Ishikawa (cell line): ENCODE results near the gene NOTCH3.
A peak's percentile ranks its signal among the peaks of the same experiment; 100 is the strongest.

Source experiments
- CEBPB ChIP-seq: IDR thresholded peaks from 2 replicates; pipeline ENCODE4 v1.6.1; 2012
- CREB1 ChIP-seq: IDR thresholded peaks from 2 replicates; pipeline ENCODE4 v1.6.1; 2012; ENCODE audit warnings: low read depth
- EGR1 ChIP-seq: IDR thresholded peaks from 2 replicates; pipeline ENCODE4 v1.6.1; 2012
- EP300 ChIP-seq: IDR thresholded peaks from 2 replicates; pipeline ENCODE4 v1.6.1; 2012; ENCODE audit warnings: borderline replicate concordance
- FOXM1 ChIP-seq: IDR thresholded peaks from 2 replicates; pipeline ENCODE4 v1.6.1; 2012; ENCODE audit warnings: low read depth, borderline replicate concordance
- NFIC ChIP-seq: IDR thresholded peaks from 2 replicates; pipeline ENCODE4 v1.6.1; 2012
- RAD21 ChIP-seq: IDR thresholded peaks from 2 replicates; pipeline ENCODE4 v1.6.1; 2012; ENCODE audit warnings: low read depth
- TAF1 ChIP-seq: IDR thresholded peaks from 2 replicates; pipeline ENCODE4 v1.6.1; 2012; ENCODE audit warnings: low read depth, mild to moderate bottlenecking
- TCF12 ChIP-seq: IDR thresholded peaks from 2 replicates; pipeline ENCODE4 v1.6.1; 2012; ENCODE audit warnings: low read depth
- TEAD4 ChIP-seq: IDR thresholded peaks from 2 replicates; pipeline ENCODE4 v1.6.1; 2012
- YY1 ChIP-seq: IDR thresholded peaks from 2 replicates; pipeline ENCODE4 v1.6.1; 2012; ENCODE audit warnings: low read depth
- ZBTB7A ChIP-seq: IDR thresholded peaks from 2 replicates; pipeline ENCODE4 v1.6.1; 2012; ENCODE audit warnings: low read depth
- TF ChIP-seq, protein P1 (sequence below): IDR thresholded peaks from 2 replicates; pipeline ENCODE4 v1.6.1; 2012
- TF ChIP-seq, protein P2 (sequence below): IDR thresholded peaks from 2 replicates; pipeline ENCODE4 v1.6.1; 2012; ENCODE audit warnings: low read depth, mild to moderate bottlenecking
- TF ChIP-seq, protein P3 (sequence below): IDR thresholded peaks from 2 replicates; pipeline ENCODE4 v1.6.1; 2012

NOTCH3 gene

DNA sequence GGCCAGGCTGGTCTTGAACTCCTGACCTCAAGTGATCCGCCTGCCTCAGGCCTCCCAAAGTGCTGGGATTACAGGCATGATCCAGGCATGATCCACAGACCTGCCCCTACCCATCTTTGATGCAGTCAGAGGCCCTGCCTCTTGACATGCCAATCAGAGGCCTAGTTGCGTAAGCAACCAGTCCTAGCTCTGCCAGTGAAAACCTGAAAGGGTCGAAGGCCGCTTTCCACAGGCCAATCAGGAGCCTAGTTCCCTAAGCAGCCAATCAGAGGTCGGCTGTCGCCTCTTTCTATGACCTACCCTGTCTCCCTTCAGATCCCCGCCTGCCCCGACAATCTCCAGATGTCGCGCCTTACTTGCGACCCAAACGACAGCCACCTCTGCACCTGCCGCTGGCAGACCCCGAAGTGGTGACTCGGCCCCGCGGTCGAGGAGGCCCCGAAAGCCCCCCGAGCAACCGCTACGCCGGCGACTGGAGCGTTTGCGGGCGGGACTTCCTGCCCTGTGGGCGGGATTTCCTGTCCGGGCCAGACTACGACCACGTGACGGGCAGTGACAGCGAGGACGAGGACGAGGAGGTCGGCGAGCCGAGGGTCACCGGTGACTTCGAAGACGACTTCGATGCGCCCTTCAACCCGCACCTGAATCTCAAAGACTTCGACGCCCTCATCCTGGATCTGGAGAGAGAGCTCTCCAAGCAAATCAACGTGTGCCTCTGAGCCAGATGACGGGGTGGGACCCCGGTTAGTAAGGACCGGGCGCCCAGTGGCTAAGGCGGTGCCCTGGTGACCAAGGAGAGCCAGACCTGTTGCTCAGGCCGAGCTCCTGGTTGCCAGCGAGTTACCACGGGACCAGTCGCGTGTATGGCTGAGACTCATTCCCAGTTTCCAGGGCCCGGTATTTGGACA lies 87.3 kb downstream of the NOTCH3 start:
- TF ChIP-seq YY1, result no peak
- peak; percentile 54 for TF ChIP-seq CEBPB

DNA sequence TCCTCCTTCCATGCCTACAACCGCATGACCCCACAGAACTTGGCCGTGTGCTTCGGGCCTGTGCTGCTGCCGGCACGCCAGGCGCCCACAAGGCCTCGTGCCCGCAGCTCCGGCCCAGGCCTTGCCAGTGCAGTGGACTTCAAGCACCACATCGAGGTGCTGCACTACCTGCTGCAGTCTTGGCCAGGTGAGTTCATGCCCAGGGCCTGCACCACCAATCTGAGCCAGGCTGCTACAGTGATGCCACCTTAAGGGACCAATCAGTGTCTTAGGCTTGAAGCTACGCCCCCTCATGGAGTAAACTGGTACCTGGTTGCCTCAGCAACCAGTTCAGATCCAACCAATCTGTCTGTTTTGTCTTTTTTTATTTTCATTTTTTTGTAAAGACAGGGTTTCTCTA lies 88.4 kb downstream of the NOTCH3 start:
- TF ChIP-seq, protein P1, sequence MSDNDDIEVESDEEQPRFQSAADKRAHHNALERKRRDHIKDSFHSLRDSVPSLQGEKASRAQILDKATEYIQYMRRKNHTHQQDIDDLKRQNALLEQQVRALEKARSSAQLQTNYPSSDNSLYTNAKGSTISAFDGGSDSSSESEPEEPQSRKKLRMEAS, result no peak
- TF ChIP-seq TCF12 (no peak), EP300 (no peak), RAD21 (0 out of 2 replicates have a peak, but pooled peaks have one; percentile 19), EGR1 (0 out of 2 replicates have a peak, but pooled peaks have one; percentile 28)

DNA sequence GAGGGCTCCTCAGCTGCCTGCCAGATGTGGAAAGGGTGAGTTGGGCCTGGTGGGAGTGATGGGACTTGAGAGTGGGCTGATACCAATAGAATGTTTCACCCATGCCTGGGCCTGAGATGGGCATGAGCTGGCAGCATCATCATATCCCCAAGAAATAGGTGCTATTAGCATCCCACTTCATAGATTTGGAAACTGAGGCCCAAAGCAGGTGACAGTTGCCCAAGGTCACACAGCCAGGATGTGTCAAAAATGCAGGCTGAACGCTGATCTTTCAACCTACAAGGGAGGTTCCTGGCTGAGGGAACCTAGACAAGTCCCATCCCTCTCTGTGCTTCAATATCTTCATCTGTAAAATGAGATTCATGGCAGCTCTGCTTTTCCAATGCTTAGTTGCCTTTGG lies 89.0 kb downstream of the NOTCH3 start:
- TF ChIP-seq, protein P2, sequence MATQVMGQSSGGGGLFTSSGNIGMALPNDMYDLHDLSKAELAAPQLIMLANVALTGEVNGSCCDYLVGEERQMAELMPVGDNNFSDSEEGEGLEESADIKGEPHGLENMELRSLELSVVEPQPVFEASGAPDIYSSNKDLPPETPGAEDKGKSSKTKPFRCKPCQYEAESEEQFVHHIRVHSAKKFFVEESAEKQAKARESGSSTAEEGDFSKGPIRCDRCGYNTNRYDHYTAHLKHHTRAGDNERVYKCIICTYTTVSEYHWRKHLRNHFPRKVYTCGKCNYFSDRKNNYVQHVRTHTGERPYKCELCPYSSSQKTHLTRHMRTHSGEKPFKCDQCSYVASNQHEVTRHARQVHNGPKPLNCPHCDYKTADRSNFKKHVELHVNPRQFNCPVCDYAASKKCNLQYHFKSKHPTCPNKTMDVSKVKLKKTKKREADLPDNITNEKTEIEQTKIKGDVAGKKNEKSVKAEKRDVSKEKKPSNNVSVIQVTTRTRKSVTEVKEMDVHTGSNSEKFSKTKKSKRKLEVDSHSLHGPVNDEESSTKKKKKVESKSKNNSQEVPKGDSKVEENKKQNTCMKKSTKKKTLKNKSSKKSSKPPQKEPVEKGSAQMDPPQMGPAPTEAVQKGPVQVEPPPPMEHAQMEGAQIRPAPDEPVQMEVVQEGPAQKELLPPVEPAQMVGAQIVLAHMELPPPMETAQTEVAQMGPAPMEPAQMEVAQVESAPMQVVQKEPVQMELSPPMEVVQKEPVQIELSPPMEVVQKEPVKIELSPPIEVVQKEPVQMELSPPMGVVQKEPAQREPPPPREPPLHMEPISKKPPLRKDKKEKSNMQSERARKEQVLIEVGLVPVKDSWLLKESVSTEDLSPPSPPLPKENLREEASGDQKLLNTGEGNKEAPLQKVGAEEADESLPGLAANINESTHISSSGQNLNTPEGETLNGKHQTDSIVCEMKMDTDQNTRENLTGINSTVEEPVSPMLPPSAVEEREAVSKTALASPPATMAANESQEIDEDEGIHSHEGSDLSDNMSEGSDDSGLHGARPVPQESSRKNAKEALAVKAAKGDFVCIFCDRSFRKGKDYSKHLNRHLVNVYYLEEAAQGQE, result no peak
- TF ChIP-seq ZBTB7A (no peak), CEBPB (no peak), FOXM1 (no peak), EGR1 (no peak), CREB1 (no peak), NFIC (no peak), RAD21 (no peak)
- TF ChIP-seq, protein P3, sequence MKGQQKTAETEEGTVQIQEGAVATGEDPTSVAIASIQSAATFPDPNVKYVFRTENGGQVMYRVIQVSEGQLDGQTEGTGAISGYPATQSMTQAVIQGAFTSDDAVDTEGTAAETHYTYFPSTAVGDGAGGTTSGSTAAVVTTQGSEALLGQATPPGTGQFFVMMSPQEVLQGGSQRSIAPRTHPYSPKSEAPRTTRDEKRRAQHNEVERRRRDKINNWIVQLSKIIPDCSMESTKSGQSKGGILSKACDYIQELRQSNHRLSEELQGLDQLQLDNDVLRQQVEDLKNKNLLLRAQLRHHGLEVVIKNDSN, result no peak
- TF ChIP-seq, protein P1, result no peak

DNA sequence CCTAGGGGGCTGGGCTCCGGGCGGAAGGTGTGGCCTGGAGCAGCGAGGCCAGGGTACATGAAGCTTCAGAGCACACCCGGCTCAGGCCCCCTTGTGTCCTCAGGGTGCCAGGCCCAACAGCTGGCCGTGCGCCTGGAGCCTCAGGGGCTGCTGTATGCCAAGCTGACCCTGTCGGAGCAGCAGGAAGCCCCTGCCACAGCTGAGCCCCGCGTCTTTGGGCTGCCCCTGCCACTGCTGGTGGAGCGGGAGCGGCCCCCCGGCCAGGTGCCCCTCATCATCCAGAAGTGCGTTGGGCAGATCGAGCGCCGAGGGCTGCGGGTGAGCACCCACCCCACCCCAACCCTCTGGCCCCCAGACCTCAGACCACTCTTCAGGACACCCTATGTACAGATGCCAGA lies 90.4 kb downstream of the NOTCH3 start:
- TF ChIP-seq CREB1 (no peak), ZBTB7A (no peak), EP300 (no peak), NFIC (no peak), TAF1 (no peak), TCF12 (no peak), CEBPB (no peak), FOXM1 (no peak), TEAD4 (no peak), RAD21 (no peak), EGR1 (no peak), YY1 (no peak)
- TF ChIP-seq, protein P3, result no peak
- TF ChIP-seq, protein P1, result no peak
- TF ChIP-seq, protein P2, result no peak

DNA sequence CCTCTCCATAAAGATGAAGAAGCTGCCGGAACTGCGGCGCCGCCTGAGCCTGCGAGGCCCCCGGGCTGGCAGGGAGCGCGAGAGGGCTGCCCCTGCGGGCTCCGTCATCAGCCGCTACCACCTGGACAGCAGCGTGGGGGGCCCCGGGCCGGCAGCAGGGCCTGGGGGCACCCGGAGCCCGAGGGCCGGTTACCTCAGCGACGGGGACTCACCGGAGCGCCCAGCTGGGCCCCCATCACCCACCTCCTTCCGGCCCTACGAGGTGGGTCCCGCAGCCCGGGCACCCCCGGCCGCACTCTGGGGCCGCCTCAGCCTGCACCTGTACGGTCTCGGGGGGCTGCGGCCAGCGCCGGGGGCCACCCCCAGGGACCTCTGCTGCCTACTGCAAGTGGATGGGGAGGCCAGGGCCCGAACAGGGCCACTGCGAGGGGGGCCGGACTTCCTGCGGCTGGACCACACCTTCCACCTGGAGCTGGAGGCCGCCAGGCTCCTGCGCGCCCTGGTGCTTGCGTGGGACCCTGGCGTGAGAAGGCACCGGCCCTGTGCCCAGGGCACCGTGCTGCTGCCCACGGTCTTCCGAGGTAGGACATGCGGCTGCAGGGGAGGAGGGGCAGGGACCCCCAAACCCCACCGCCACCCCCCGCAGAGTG lies 90.9 kb downstream of the NOTCH3 start:
- no peak for TF ChIP-seq YY1
- TF ChIP-seq EP300, result no peak
- TF ChIP-seq EGR1, result no peak
- TF ChIP-seq, protein P2, result no peak
- no peak for TF ChIP-seq RAD21
- TF ChIP-seq, protein P3, result no peak
- no peak for TF ChIP-seq ZBTB7A
